ENCODE measurements around the gene GARIN5A.
A peak's percentile ranks its signal among the peaks of the same experiment; 100 is the strongest.
"Not testable (repeated sequence)": the region's sequence is repeated elsewhere in the genome, so short reads cannot be mapped to it uniquely, and the experiment has no call there.

Gene GARIN5A

DNA sequence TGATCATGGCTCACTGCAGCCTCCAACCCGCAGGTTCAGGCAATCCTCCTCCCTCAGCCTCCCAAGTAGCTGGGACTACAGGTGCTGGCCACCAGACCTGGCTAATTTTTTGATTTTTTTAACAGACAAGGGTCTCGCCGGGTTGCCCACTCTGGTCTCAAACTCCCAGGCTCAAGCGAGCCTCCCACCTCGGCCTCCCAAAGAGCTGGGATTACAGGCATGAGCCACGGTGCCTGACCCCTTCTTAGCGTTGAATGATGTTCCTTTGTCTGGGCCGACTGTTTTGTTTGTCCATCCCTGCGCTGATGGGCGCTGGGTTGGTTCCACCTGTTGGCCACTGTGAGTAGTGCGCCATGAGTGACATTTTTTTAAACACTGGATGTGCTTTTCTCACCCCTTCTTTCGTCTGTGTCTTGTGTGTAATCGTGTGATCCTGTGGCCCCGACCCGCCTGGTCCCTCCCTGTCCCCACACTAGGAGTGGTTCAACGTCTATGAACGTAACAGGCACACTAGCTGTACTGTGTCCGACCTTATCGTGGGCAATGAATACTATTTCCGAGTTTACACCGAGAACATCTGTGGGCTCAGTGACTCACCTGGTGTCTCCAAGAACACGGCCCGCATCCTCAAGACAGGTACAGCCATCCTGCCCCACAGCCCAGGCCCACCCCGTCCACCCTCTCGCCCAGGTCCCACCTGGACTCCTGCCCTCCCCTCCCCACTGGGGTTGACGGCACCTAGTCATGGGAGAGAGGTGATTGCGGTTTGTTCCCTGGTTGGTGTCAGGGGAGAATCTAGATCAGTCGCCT, 15.4 kb downstream of the GARIN5A start:
- DNase-seq: peak; percentile 37 to 75

GRCh38 chr19:50460161-50460765, 16.4 kb downstream of the GARIN5A start:
- DNase-seq: no peak

- no peak for DNase-seq
These were observed 17.0 kb downstream of the GARIN5A start for GRCh38 chr19:50459638-50460037.

DNA sequence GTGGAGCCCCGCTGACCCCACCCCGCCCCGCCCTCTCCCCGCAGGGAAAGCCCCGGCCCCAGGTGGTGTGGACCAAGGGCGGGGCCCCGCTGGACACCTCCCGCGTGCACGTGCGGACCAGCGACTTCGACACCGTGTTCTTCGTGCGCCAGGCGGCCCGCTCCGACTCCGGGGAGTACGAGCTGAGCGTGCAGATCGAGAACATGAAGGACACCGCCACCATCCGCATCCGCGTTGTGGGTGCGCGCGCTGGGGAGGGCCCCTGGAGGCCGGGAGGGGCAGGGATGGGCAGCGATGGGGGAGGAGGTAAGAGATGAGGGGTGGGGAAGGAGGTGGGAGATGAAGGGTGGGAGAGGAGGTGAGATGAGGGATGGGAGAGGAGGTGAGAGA, 17.6 kb downstream of the GARIN5A start:
- no peak for DNase-seq

GRCh38 chr19:50458396-50459066, 18.1 kb downstream of the GARIN5A start:
- DNase-seq: no peak

DNA sequence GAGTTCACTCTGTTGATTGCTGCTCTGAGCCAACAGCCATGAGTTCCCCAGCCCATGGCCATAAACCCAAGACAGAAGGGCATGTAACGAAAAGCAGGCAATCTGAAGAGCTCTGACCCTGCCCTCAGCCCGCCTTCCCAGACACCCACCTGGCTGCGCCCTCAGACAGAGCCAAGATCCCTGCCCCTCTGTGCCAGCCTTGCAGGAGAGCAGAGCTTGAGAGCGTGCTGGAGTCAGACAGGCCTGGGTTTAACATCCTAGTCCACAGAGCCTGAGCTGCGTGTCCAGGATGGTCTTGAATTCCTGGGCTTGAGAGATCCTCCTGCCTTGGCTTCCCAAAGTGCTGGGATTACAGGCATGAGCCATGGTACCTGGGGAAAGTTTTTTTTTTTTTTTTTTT, 19.3 kb downstream of the GARIN5A start:
- DNase-seq: no peak

DNA sequence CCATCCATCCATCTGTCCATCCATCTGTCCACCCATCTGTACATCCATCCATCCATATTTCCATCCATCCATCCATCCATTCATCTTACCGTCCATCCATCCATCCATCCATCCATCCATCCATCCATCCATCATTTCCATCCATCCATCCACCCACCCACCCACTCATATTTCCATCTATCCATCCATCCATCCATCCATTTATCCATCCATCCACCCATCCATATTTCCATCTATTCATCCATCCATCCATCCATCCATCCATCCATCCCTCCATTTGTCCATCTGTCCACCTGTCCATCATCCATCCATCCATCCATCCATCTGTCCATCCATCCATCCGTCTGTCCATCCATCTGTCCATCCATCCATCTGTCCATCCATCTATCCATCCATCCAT, 20.7 kb downstream of the GARIN5A start:
- DNase-seq: no peak

DNA sequence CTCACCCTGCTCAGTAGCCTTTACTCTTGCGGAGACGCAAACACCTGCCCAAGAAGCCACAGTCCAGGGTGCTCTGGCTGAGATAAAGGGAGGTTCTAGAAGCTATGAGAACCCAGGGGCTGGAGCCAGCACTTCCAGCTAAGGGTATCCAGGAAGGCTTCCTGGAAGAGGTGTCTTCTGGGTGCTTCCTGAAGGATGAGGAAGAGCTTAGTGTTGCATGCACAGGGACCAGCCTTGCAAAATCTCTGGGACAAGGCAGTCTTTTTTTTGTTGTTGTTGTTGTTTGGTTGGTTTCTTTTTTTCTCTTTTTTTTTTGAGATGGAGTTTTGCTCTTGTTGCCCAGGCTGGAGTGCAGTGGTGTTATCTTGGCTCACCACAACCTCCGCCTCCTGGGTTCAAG, 23.4 kb downstream of the GARIN5A start:
- no peak for DNase-seq

GRCh38 chr19:50451223-50451534, 25.5 kb downstream of the GARIN5A start:
- DNase-seq: no peak

DNA sequence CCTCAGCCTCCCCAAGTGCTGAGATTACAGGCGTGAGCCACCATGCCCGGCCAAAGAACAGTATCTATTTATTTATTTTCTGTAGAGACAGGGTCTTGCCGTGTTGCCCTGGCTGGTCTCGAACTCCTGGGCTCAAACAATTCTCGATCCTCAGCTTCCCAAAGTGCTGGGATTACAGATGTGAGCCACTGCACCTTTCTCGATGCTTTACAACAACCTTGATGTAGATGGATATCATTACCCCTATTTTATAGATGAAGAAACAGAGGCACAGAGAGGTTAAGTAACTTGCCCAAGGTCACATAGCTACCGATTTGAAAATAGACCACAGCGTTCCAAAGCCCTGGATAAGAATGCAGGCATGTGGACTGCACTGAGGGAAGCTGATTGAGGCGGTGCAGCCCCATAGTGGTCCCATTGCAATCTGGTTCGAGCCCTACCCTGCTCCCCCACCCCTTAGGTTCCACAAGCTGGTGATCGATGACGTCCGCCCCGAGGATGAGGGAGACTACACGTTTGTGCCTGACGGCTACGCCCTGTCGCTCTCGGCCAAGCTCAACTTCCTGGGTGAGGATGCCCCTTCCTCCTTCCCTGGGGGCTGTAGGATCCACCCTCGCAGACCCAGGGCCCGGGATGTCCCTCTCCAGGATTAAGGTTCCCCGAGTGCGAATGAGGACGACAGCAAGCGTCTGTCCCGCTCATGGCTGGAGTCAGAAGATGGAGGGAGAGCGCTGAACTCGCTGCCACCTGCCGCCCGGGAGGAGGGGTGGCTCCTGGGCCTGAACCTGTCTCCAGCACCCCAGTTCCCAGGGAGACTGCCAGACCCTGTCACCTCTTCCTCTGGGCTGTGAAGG, 26.1 kb downstream of the GARIN5A start:
- DNase-seq: no peak

GRCh38 chr19:50449236-50449899, 27.3 kb downstream of the GARIN5A start:
- no peak for DNase-seq

- no peak for DNase-seq
These were observed 28.9 kb downstream of the GARIN5A start for GRCh38 chr19:50447750-50448149.

- DNase-seq: no peak
These were observed 29.6 kb downstream of the GARIN5A start for GRCh38 chr19:50447053-50447452.

- DNase-seq: no peak
These were observed 32.6 kb downstream of the GARIN5A start for GRCh38 chr19:50444059-50444458.

GRCh38 chr19:50439130-50439529, 37.5 kb downstream of the GARIN5A start:
- not testable (repeated sequence) for DNase-seq

DNA sequence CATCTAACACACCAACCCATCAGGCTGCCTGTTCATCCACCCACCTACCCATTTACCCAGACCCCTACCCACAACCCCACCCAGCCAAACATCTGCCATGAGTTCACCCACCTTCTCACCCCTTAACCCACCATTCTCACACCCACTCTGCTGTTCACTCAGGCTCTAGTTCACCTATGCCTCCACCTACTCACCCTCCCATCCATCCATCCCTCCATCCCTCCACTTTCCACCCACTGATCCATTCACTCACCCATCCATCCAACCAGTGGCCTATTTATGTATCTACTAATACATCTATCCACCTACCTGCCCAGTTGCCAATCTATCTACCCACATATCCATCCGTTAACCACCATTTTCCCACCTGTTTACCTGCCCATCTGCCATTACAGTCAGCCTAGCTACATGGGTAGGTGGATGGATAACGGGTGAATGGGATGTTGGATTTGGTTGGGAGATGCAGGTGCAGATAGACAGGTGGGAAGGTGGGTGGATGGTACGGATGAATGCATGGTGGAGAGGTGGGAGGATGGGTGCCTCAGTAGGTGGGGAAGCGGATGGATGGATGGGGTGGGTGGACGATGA, 38.7 kb downstream of the GARIN5A start:
- DNase-seq: no peak

DNA sequence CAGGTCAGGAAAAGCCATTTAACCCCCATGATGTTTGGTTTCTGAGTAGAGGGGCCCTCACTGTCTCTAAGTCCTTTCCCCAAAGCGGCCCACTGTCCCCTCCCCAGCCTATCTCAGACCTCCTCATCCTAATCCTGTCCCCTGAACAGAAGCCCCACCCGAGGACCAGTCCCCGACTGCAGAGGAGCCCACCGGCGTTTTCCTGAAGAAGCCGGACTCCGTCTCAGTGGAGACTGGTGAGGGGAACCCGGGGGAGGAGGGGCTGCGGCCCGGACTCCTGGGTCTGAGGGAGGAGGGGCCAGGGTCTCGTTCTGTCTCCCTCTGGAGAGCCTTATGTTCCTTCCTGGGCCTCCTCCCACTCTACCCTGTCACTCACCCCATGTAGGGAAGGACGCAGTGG, 41.0 kb downstream of the GARIN5A start:
- DNase-seq: no peak

DNA sequence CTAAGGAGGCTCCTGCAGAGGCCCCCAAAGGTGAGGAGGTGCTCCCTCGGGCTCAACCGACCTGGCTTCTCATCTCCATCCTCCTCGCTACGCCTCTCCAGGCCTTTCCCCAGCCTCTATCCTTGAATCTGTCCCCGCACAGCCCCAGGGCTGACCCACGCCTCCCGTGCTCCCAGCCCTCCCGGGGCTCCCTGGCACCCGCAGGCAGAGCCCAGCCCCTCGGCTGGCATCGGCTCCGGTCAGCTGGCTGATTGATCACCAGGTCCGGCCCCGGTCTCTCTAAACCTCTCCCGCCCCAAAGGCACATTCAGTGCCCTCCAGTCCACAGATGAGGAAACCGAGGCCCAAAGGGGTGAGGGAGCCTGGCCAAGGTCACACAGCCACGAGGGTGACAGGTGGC, 41.4 kb downstream of the GARIN5A start:
- no peak for DNase-seq

- DNase-seq: peak in 1 of 2 experiments; percentile 33
These were observed 42.1 kb downstream of the GARIN5A start for GRCh38 chr19:50434525-50434924.

GRCh38 chr19:50433201-50434180, 43.2 kb downstream of the GARIN5A start:
- DNase-seq: no peak
